CD14-positive monocyte (primary cell): ENCODE data around the gene NEDD4L. TPM values are rescaled to one million over a fixed set of nuclear protein-coding genes. Genes with fewer than 3 reads are reported as not detected.
"Not testable (repeated sequence)": the region's sequence is repeated elsewhere in the genome, so short reads cannot be mapped to it uniquely, and the experiment has no call there.

Experiments
- DNase-seq, 3 donors: peaks; one replicate each; pipeline ENCODE4 v3.0.0-alpha.2; 2011 to 2022
- H2AFZ ChIP-seq: 2 replicates; pipeline ENCODE4 v1.6.0; 2012; ENCODE audit warnings: mild to moderate bottlenecking, low read depth, low read length, inconsistent platforms; ENCODE audit not compliant: insufficient read depth, poor library complexity, severe bottlenecking
- H3K27ac ChIP-seq, 2 donors: 1 replicate in 1 of 2; 2 replicates in 1 of 2; pipeline ENCODE4 v1.5.1; 2012 to 2013; ENCODE audit warnings: low read length in 2 of 2, control low read depth in 1 of 2, inconsistent platforms in 1 of 2, low read depth in 1 of 2, mild to moderate bottlenecking in 1 of 2
- H3K27me3 ChIP-seq, 2 donors: one replicate each; pipeline versions ENCODE4 v1.6.0 to v1.6.1; 2011 to 2013; ENCODE audit warnings: low read length in 2 of 2; ENCODE audit not compliant: control insufficient read depth in 2 of 2, insufficient read depth in 2 of 2
- H3K36me3 ChIP-seq, 2 donors: replicated peaks in 1 of 2; 1 replicate in 1 of 2; 2 replicates in 1 of 2; pipeline versions ENCODE4 v1.5.1 to v1.6.1; 2012 to 2013; ENCODE audit warnings: low read length in 2 of 2, control low read depth in 1 of 2, inconsistent platforms in 1 of 2, mild to moderate bottlenecking in 1 of 2; ENCODE audit not compliant: insufficient read depth in 2 of 2, control insufficient read depth in 1 of 2
- H3K4me1 ChIP-seq, 2 donors: 1 replicate in 1 of 2; 2 replicates in 1 of 2; pipeline versions ENCODE4 v1.5.1 to v1.6.1; 2012 to 2013; ENCODE audit warnings: low read length in 2 of 2, control low read depth in 1 of 2, inconsistent platforms in 1 of 2, mild to moderate bottlenecking in 1 of 2, moderate library complexity in 1 of 2; ENCODE audit not compliant: insufficient read depth in 2 of 2, control insufficient read depth in 1 of 2
- H3K4me2 ChIP-seq: replicated peaks from 2 replicates; pipeline ENCODE3; 2012; ENCODE audit warnings: low read length, moderate library complexity, mild to moderate bottlenecking; ENCODE audit not compliant: poor library complexity, severe bottlenecking; ENCODE audit errors: extremely low read depth
- H3K4me3 ChIP-seq, 3 experiments: fragments of 200-600 bp in 1 of 3; sonication (generic) in 1 of 3; replicated peaks in 1 of 3; 1 replicate in 2 of 3; 2 replicates in 1 of 3; pipeline ENCODE4 v1.5.1; 2011 to 2013; ENCODE audit warnings: low read length in 3 of 3, mild to moderate bottlenecking in 3 of 3, control low read depth in 2 of 3, low read depth in 2 of 3, inconsistent platforms in 1 of 3, moderate library complexity in 1 of 3
- H3K79me2 ChIP-seq: 2 replicates; pipeline ENCODE4 v1.6.0; 2012; ENCODE audit warnings: mild to moderate bottlenecking, control low read depth, inconsistent platforms, low read length, moderate library complexity; ENCODE audit not compliant: insufficient read depth
- H3K9ac ChIP-seq: 2 replicates; pipeline ENCODE4 v1.6.0; 2017; ENCODE audit warnings: low read length, mild to moderate bottlenecking; ENCODE audit not compliant: insufficient read depth, poor library complexity, severe bottlenecking
- H3K9me3 ChIP-seq, 2 donors: replicated peaks in 1 of 2; 1 replicate in 1 of 2; 2 replicates in 1 of 2; pipeline versions ENCODE4 v1.5.1 to v1.6.1; 2012 to 2013; ENCODE audit warnings: low read length in 2 of 2, control low read depth in 1 of 2; ENCODE audit not compliant: control insufficient read depth in 1 of 2, insufficient read depth in 1 of 2
- H4K20me1 ChIP-seq: 2 replicates; pipeline ENCODE4 v1.6.0; 2012; ENCODE audit warnings: mild to moderate bottlenecking, low read length, control low read depth, moderate library complexity; ENCODE audit not compliant: insufficient read depth
- H3K27ac Mint-ChIP-seq, 7 donors: one replicate each; pipeline ENCODE4 v1.8.0; 2020; ENCODE audit warnings: mild to moderate bottlenecking in 7 of 7, mixed read lengths in 7 of 7, moderate library complexity in 6 of 7, inconsistent platforms in 2 of 7
- H3K27me3 Mint-ChIP-seq, 3 donors: one replicate each; pipeline ENCODE4 v1.8.0; 2021 to 2022; ENCODE audit warnings: low read depth in 3 of 3, mild to moderate bottlenecking in 3 of 3, mixed read lengths in 3 of 3, moderate library complexity in 3 of 3, inconsistent platforms in 1 of 3
- H3K36me3 Mint-ChIP-seq, 2 donors: one replicate each; pipeline ENCODE4 v1.8.0; 2020; ENCODE audit warnings: mixed read lengths in 2 of 2, inconsistent platforms in 1 of 2, mild to moderate bottlenecking in 1 of 2
- H3K4me1 Mint-ChIP-seq: one replicate; pipeline ENCODE4 v1.8.0; 2020; ENCODE audit warnings: mild to moderate bottlenecking, mixed read lengths
- H3K4me3 Mint-ChIP-seq, 2 donors: one replicate each; pipeline ENCODE4 v1.8.0; 2020; ENCODE audit warnings: mild to moderate bottlenecking in 2 of 2, mixed read lengths in 2 of 2, moderate library complexity in 1 of 2
- H3K9me3 Mint-ChIP-seq, 7 donors: one replicate each; pipeline ENCODE4 v1.8.0; 2020 to 2022; ENCODE audit warnings: mixed read lengths in 7 of 7, mild to moderate bottlenecking in 6 of 7, moderate library complexity in 6 of 7, inconsistent platforms in 2 of 7
- WGBS: methylation state at CpG from one replicate; pipeline ENCODE4 v1.1.5; 2013; ENCODE audit warnings: missing lambda C conversion rate; ENCODE audit not compliant: insufficient coverage; 5-methylcytosine and 5-hydroxymethylcytosine counted together
- intact Hi-C, 2 donors: fragments of 100-400 bp; cut with micrococcal nuclease; formaldehyde crosslinking; loops; one replicate each; pipeline versions ENCODE4 v1.15.0 to v1.15.1; 2023
- polyA plus RNA-seq, 3 donors: library from polyadenylated mRNA; depleted of rRNA in 1 of 3; unstranded in 2 of 3; stranded (reverse) in 1 of 3; fragments of 300-500 nt in 2 of 3; fragments of >200 nt in 1 of 3; fragmentation: Illumina TruSeq in 2 of 3; gene quantifications; 1 replicate in 2 of 3; 2 replicates in 1 of 3; pipeline ENCODE4 v1.2.3, GENCODE V29; 2012 to 2021
- TF ChIP-seq, protein P1 (sequence below): fragments of 200-600 bp; IDR thresholded peaks from one replicate; pipeline ENCODE4 v1.8.0; 2022; ENCODE audit warnings: antibody characterized with exemption, mild to moderate bottlenecking

Gene NEDD4L
- polyA plus RNA-seq, 3 donors: 2.5 to 5.2 (median 4.5) TPM

DNA sequence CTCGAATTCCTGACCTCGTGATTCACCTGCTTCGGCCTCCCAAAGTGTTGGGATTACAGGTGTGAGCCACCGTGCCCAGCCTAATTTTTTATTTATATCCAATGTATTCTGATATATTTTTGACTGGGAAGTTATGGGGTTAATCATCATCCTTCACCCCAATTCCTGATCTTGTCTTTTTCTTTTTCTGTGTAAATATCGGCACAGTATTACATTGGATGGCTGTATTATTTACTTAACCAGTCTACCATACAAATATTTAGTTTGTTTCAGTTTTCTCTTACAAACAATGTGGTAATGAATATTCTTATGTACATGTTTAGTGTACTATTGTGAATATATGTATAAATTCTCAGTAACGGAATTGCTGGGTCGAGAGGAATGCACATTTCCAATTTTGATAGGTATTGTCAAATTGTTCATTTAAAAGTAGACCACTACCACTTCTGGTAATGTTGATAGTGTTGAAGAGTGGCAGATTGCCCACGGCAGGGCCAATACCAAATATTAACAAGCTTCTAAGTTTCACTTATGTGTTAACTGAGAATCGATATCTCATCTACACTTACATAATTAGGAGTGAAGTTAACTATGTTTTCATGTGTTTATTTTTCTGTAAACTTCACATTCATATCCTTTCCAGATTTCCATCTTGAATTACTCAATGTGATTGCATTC lies 388.2 kb downstream of the NEDD4L start:
- TF ChIP-seq, protein P1, sequence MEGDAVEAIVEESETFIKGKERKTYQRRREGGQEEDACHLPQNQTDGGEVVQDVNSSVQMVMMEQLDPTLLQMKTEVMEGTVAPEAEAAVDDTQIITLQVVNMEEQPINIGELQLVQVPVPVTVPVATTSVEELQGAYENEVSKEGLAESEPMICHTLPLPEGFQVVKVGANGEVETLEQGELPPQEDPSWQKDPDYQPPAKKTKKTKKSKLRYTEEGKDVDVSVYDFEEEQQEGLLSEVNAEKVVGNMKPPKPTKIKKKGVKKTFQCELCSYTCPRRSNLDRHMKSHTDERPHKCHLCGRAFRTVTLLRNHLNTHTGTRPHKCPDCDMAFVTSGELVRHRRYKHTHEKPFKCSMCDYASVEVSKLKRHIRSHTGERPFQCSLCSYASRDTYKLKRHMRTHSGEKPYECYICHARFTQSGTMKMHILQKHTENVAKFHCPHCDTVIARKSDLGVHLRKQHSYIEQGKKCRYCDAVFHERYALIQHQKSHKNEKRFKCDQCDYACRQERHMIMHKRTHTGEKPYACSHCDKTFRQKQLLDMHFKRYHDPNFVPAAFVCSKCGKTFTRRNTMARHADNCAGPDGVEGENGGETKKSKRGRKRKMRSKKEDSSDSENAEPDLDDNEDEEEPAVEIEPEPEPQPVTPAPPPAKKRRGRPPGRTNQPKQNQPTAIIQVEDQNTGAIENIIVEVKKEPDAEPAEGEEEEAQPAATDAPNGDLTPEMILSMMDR: no peak
- no peak overlapping the region for H2AFZ ChIP-seq
- Mint-ChIP-seq H3K9me3 (peaks cover 0 to 3% (median 0%) of the 10 kb centered on the region in 7 donors), H3K36me3 (no peaks in the 10 kb centered on the region), H3K27ac (no peak overlapping the region), H3K4me1 (no peaks in the 10 kb centered on the region), H3K27me3 (peaks cover 0 to under 1% (median 0%) of the 10 kb centered on the region in 3 donors), H3K4me3 (no peak overlapping the region)
- H3K79me2 ChIP-seq: no peaks in the 10 kb centered on the region
- no CpG with 5 or more reads among the region's 9 CpGs for WGBS
- H3K4me3 ChIP-seq: no peak overlapping the region
- no peaks in the 10 kb centered on the region for H3K27me3 ChIP-seq
- H3K4me2 ChIP-seq: no peak overlapping the region
- H3K4me1 ChIP-seq: no peaks in the 10 kb centered on the region
- H3K27ac ChIP-seq: no peak overlapping the region
- H3K36me3 ChIP-seq: no peaks in the 10 kb centered on the region
- intact Hi-C loops: no loop called here
- H3K9ac ChIP-seq: no peak overlapping the region
- no peaks in the 10 kb centered on the region for H4K20me1 ChIP-seq
- H3K9me3 ChIP-seq: no peaks in the 10 kb centered on the region
- no peak for DNase-seq

GRCh38 chr18:58435221-58436005 lies 391.4 kb downstream of the NEDD4L start:
- H3K27ac ChIP-seq, H3K4me1 ChIP-seq, H3K27ac Mint-ChIP-seq, H4K20me1 ChIP-seq, DNase-seq, H3K27me3 Mint-ChIP-seq, H3K4me3 Mint-ChIP-seq, H3K9me3 Mint-ChIP-seq, H3K4me3 ChIP-seq, H3K9ac ChIP-seq, H3K9me3 ChIP-seq, H3K4me2 ChIP-seq, intact Hi-C loops, H2AFZ ChIP-seq, H3K27me3 ChIP-seq, H3K36me3 ChIP-seq, H3K79me2 ChIP-seq, H3K36me3 Mint-ChIP-seq: not testable (repeated sequence)
- WGBS: no CpG with 5 or more reads among the region's 7 CpGs
- H3K4me1 Mint-ChIP-seq: peaks cover 11% of the 10 kb centered on the region
